Measurements from ENCODE around the gene TFDP1. TPM values are rescaled to one million over a fixed set of nuclear protein-coding genes. Genes with fewer than 3 reads are reported as not detected.
A peak's percentile ranks its signal among the peaks of the same experiment; 100 is the strongest.

TFDP1 gene
- total RNA-seq, 3 donors from 2014 or later (not counting 1 experiment from before 2014, with no cell fraction given) = 26.3 to 44.3 (median 29.2) TPM

GRCh38 chr13:113635048-113635420, 50.5 kb downstream of the TFDP1 start:
- Histone ChIP-seq H3K4me1 (ENCODE audit: control insufficient read depth, insufficient read depth, low read length) (no peaks in the 10 kb centered on the region), H3K27me3 (ENCODE audit: control insufficient read depth, insufficient read depth, low read length) (no peaks in the 10 kb centered on the region), H3K9me3 (ENCODE audit: control insufficient read depth, insufficient read depth, low read length) (no peaks in the 10 kb centered on the region), H3K4me3 (ENCODE audit: low read length) (no peak overlapping the region), H3K36me3 (ENCODE audit: control insufficient read depth, insufficient read depth, low read length) (peaks cover 37% of the 10 kb centered on the region), H3K27ac (ENCODE audit: low read length) (no peak overlapping the region)
- WGBS (ENCODE audit: insufficient coverage) = 97% methylated on average over 7 of the region's 7 CpGs
- no peaks in the 10 kb centered on the region for H3K36me3 Mint-ChIP-seq
- DNase-seq = no peak
- no peaks in the 10 kb centered on the region for H3K27me3 Mint-ChIP-seq (ENCODE audit: low read depth in 2 of 2)
- no peak overlapping the region for H3K27ac Mint-ChIP-seq
- ATAC-seq = no peak
- TF ChIP-seq CTCF (IDR thresholded peaks at IDR 0.05) = no peak
- no peaks in the 10 kb centered on the region for H3K4me1 Mint-ChIP-seq
- H3K9me3 Mint-ChIP-seq = no peaks in the 10 kb centered on the region
- intact Hi-C loops (cut with micrococcal nuclease) = no loop called here
- no peak overlapping the region for H3K4me3 Mint-ChIP-seq

DNA sequence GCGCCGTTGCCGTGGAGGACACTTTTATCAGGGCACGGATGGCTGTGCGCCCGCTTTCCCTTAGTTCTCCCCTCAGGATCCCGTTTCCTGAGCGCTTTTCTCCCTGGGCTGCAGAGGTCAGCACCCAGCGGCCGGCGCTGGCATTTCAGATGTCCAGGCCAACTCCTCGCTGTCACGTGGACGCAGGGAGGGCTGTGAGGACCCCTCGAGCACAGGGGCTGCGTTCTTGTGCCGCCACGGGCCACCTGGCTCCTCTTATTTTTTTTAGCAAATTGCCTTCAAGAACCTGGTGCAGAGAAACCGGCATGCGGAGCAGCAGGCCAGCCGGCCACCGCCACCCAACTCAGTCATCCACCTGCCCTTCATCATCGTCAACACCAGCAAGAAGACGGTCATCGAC, 51.2 kb downstream of the TFDP1 start:
- H3K9me3 ChIP-seq (ENCODE audit: control insufficient read depth, insufficient read depth, low read length) = no peaks in the 10 kb centered on the region
- H3K4me1 Mint-ChIP-seq = no peaks in the 10 kb centered on the region
- no peaks in the 10 kb centered on the region for H3K27me3 Mint-ChIP-seq (ENCODE audit: low read depth in 2 of 2)
- H3K36me3 ChIP-seq (ENCODE audit: control insufficient read depth, insufficient read depth, low read length) = peaks cover 38% of the 10 kb centered on the region
- TF ChIP-seq CTCF (IDR thresholded peaks at IDR 0.05) = no peak
- H3K27me3 ChIP-seq (ENCODE audit: control insufficient read depth, insufficient read depth, low read length) = no peaks in the 10 kb centered on the region
- no peak overlapping the region for H3K27ac ChIP-seq (ENCODE audit: low read length)
- intact Hi-C loops (cut with micrococcal nuclease) = no loop called here
- 99% methylated on average over 25 of the region's 25 CpGs for WGBS (ENCODE audit: insufficient coverage)
- no peaks in the 10 kb centered on the region for H3K36me3 Mint-ChIP-seq
- no peaks in the 10 kb centered on the region for H3K9me3 Mint-ChIP-seq
- no peak overlapping the region for H3K27ac Mint-ChIP-seq
- no peak overlapping the region for H3K4me3 ChIP-seq (ENCODE audit: low read length)
- ATAC-seq (no peak), DNase-seq (no peak)
- H3K4me3 Mint-ChIP-seq = no peak overlapping the region
- H3K4me1 ChIP-seq (ENCODE audit: control insufficient read depth, insufficient read depth, low read length) = no peaks in the 10 kb centered on the region

DNA sequence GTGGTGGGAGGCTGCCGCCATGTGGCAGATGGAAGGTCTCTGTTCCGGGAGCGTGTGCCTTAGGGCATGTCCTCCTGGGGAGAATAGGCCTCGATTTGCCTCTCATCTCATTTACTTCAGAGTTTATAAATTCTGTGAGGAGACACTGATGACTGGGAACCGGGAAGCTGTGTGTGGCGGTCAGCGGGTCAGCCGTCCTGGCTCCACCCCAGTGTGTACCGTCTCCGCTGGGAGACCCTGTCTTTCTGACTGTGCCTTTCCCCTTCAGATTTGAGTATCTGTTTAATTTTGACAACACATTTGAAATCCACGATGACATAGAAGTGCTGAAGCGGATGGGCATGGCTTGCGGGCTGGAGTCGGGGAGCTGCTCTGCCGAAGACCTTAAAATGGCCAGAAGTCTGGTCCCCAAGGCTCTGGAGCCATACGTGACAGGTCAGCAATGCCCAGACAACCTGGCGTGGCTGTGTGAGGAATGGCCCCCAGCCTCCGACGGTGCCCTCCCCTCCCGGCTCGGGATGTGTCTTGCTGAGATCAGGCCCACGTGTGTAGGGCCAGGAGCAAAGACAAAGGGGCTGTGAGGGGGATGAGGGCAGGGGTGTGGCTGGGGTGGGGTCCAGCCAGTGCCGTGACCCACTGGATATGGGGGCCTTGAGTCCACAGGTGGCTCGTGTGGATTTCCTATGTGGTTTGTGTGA, 51.9 kb downstream of the TFDP1 start:
- intact Hi-C loops (cut with micrococcal nuclease) = no loop called here
- Histone ChIP-seq H3K36me3 (ENCODE audit: control insufficient read depth, insufficient read depth, low read length) (peaks cover 38% of the 10 kb centered on the region), H3K4me1 (ENCODE audit: control insufficient read depth, insufficient read depth, low read length) (no peaks in the 10 kb centered on the region), H3K9me3 (ENCODE audit: control insufficient read depth, insufficient read depth, low read length) (no peaks in the 10 kb centered on the region), H3K4me3 (ENCODE audit: low read length) (no peak overlapping the region), H3K27ac (ENCODE audit: low read length) (no peak overlapping the region), H3K27me3 (ENCODE audit: control insufficient read depth, insufficient read depth, low read length) (no peaks in the 10 kb centered on the region)
- no peak overlapping the region for H3K27ac Mint-ChIP-seq
- no peaks in the 10 kb centered on the region for H3K9me3 Mint-ChIP-seq
- H3K4me3 Mint-ChIP-seq = no peak overlapping the region
- no peaks in the 10 kb centered on the region for H3K4me1 Mint-ChIP-seq
- WGBS (ENCODE audit: insufficient coverage) = 95% methylated on average over 24 of the region's 24 CpGs
- no peak for TF ChIP-seq CTCF (IDR thresholded peaks at IDR 0.05)
- H3K27me3 Mint-ChIP-seq (ENCODE audit: low read depth in 2 of 2) = no peaks in the 10 kb centered on the region
- no peaks in the 10 kb centered on the region for H3K36me3 Mint-ChIP-seq
- DNase-seq = peak in 1 of 2 donors; percentile 4
- no peak for ATAC-seq
